ENCODE data around the gene SEC14L3. TPM values are rescaled to one million over a fixed set of nuclear protein-coding genes. Genes with fewer than 3 reads are reported as not detected.

The SEC14L3 gene
- total and polyA plus RNA-seq, 2 of the 13 experiments (the other 11 are each of a cell fraction or from before 2014, with no cell fraction given): not detected

- no peak for TF ChIP-seq TBL1XR1 (IDR thresholded peaks at IDR 0.05; ENCODE audit: borderline replicate concordance, low read length, partially characterized antibody)
- no peak for TF ChIP-seq TAF15 (IDR thresholded peaks at IDR 0.05; ENCODE audit: low read depth, low read length, poor library complexity, severe bottlenecking)
- TF ChIP-seq ZNF749 (CRISPR knock-in tag; IDR thresholded peaks at IDR 0.05; ENCODE audit: borderline replicate concordance): peak; percentile 49; the same call in 1 of the 2 replicates
- no peak for TF ChIP-seq NFE2L1 (CRISPR knock-in tag; IDR thresholded peaks at IDR 0.05; ENCODE audit: borderline replicate concordance)
- no peak for TF ChIP-seq CHCHD3 (CRISPR knock-in tag; IDR thresholded peaks at IDR 0.05)
- TF ChIP-seq MNT (IDR thresholded peaks at IDR 0.05): no peak
- peak; percentile 85 for TF ChIP-seq MAX (IDR thresholded peaks at IDR 0.05)
- TF ChIP-seq FOXA3 (CRISPR knock-in tag; IDR thresholded peaks at IDR 0.05): no peak
- no peak for TF ChIP-seq ZNF704 (CRISPR knock-in tag; IDR thresholded peaks at IDR 0.05; ENCODE audit: borderline replicate concordance)
- no peak for TF ChIP-seq ZFP36L1 (CRISPR knock-in tag; IDR thresholded peaks at IDR 0.05)
- TF ChIP-seq CEBPZ (IDR thresholded peaks at IDR 0.05; ENCODE audit: low read length): no peak
- TF ChIP-seq CAMTA2 (CRISPR knock-in tag; IDR thresholded peaks at IDR 0.05; ENCODE audit: borderline replicate concordance): no peak
- TF ChIP-seq SRSF1 (optimal IDR thresholded peaks at IDR 0.05; ENCODE audit: low read depth, low read length): peak; percentile 73
- TF ChIP-seq, protein P1, sequence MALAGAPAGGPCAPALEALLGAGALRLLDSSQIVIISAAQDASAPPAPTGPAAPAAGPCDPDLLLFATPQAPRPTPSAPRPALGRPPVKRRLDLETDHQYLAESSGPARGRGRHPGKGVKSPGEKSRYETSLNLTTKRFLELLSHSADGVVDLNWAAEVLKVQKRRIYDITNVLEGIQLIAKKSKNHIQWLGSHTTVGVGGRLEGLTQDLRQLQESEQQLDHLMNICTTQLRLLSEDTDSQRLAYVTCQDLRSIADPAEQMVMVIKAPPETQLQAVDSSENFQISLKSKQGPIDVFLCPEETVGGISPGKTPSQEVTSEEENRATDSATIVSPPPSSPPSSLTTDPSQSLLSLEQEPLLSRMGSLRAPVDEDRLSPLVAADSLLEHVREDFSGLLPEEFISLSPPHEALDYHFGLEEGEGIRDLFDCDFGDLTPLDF (CRISPR knock-in tag; IDR thresholded peaks at IDR 0.05): peak; percentile 43; the same call in 1 of the 2 replicates
- no peak for TF ChIP-seq HOXD1 (CRISPR knock-in tag; IDR thresholded peaks at IDR 0.05)
- peak; percentile 74; the same call in 1 of the 2 replicates for TF ChIP-seq ZNF564 (CRISPR knock-in tag; IDR thresholded peaks at IDR 0.05)
- no peak for TF ChIP-seq MTF1 (CRISPR knock-in tag; IDR thresholded peaks at IDR 0.05)
- 0 out of 2 replicates have a peak, but pooled peaks have one; percentile 68 for TF ChIP-seq ZHX1 (CRISPR knock-in tag; IDR thresholded peaks at IDR 0.05; ENCODE audit: low read depth)
Measured at GRCh38 chr22:30425616-30426387, 46.0 kb downstream of the SEC14L3 start, which contains the start of gene MTFP1 (continued).

Data from HepG2 (cell line).